GM23338 (cell line): ENCODE measurements around the gene FABP1. TPM values are rescaled to one million over a fixed set of nuclear protein-coding genes. Genes with fewer than 3 reads are reported as not detected.

Experiments used
- ATAC-seq: fragments of 200-7000 bp; cut with Tn5 transposase; 3 replicates; pipeline ENCODE4 v1.9.1; 2020
- DNase-seq: peaks from one replicate; pipeline ENCODE4 v3.0.0-alpha.2; 2015; ENCODE audit warnings: low spot score
- H2AFZ ChIP-seq: fragments of 200-600 bp; sonication (generic); 2 replicates; pipeline ENCODE4 v1.8.0; 2016; ENCODE audit warnings: antibody characterized with exemption, mild to moderate bottlenecking, moderate library complexity
- H3F3A ChIP-seq: fragments of 200-600 bp; sonication (generic); replicated peaks from 2 replicates; pipeline ENCODE4 v1.8.0; 2017; ENCODE audit warnings: antibody characterized with exemption, mixed run types, low read depth
- H3K27ac ChIP-seq: fragments of 200-600 bp; sonication (generic); 2 replicates; pipeline ENCODE4 v1.6.1; 2016; ENCODE audit warnings: low read depth
- H3K27me3 ChIP-seq: fragments of 200-600 bp; sonication (generic); 2 replicates; pipeline ENCODE4 v1.8.0; 2016; ENCODE audit warnings: mild to moderate bottlenecking, mixed run types, moderate library complexity; ENCODE audit not compliant: insufficient read depth
- H3K36me3 ChIP-seq: fragments of 200-600 bp; sonication (generic); 2 replicates; pipeline ENCODE4 v1.8.0; 2016; ENCODE audit warnings: mild to moderate bottlenecking; ENCODE audit not compliant: insufficient read depth
- H3K4me1 ChIP-seq: fragments of 200-600 bp; sonication (generic); 2 replicates; pipeline ENCODE4 v1.8.0; 2016; ENCODE audit warnings: mild to moderate bottlenecking, moderate library complexity; ENCODE audit not compliant: insufficient read depth
- H3K4me2 ChIP-seq: fragments of 200-600 bp; sonication (generic); 2 replicates; pipeline ENCODE4 v1.7.1; 2017; ENCODE audit warnings: mixed run types
- H3K4me3 ChIP-seq: fragments of 200-600 bp; sonication (generic); 2 replicates; pipeline ENCODE4 v1.6.1; 2016; ENCODE audit warnings: mixed run types
- H3K79me2 ChIP-seq: fragments of 200-600 bp; sonication (generic); replicated peaks from 2 replicates; pipeline ENCODE4 v1.8.0; 2017; ENCODE audit warnings: mild to moderate bottlenecking; ENCODE audit not compliant: insufficient read depth
- H3K9me2 ChIP-seq: fragments of 200-600 bp; sonication (generic); 2 replicates; pipeline ENCODE4 v1.8.0; 2017; ENCODE audit not compliant: insufficient read depth
- H4K20me1 ChIP-seq: fragments of 200-600 bp; sonication (generic); replicated peaks from 2 replicates; pipeline ENCODE4 v1.8.0; 2017; ENCODE audit warnings: mild to moderate bottlenecking; ENCODE audit not compliant: insufficient read depth
- H3K27ac Mint-ChIP-seq: 2 replicates; pipeline ENCODE4 v1.8.0; 2020; ENCODE audit warnings: inconsistent platforms, mild to moderate bottlenecking, moderate library complexity, mixed read lengths
- H3K27me3 Mint-ChIP-seq: 3 replicates; pipeline ENCODE4 v1.8.0; 2022; ENCODE audit warnings: low read depth, mild to moderate bottlenecking, moderate library complexity, mixed read lengths, inconsistent platforms; ENCODE audit not compliant: insufficient read depth, poor library complexity
- H3K36me3 Mint-ChIP-seq: 3 replicates; pipeline ENCODE4 v1.8.0; 2021; ENCODE audit warnings: low read depth, mild to moderate bottlenecking, inconsistent platforms, moderate library complexity, mixed read lengths
- H3K4me1 Mint-ChIP-seq: 3 replicates; pipeline ENCODE4 v1.8.0; 2020; ENCODE audit warnings: mild to moderate bottlenecking, inconsistent platforms, mixed read lengths
- H3K4me3 Mint-ChIP-seq: 3 replicates; pipeline ENCODE4 v1.8.0; 2021; ENCODE audit warnings: moderate library complexity, mild to moderate bottlenecking, inconsistent platforms, mixed read lengths
- H3K9me3 Mint-ChIP-seq: 3 replicates; pipeline ENCODE4 v1.8.0; 2020; ENCODE audit warnings: moderate library complexity, mild to moderate bottlenecking, inconsistent platforms, mixed read lengths
- CREB1 ChIP-seq: fragments of 250-450 bp; sonication (Bioruptor Pico); IDR thresholded peaks from 2 replicates; pipeline ENCODE4 v1.5.0; 2020; ENCODE audit warnings: low read depth, mild to moderate bottlenecking, moderate library complexity
- CTCF ChIP-seq, 2 experiments: fragments of 200-600 bp in 1 of 2; sonication (generic) in 1 of 2; conservative IDR thresholded peaks; 2 replicates each; pipeline versions ENCODE4 v1.5.1 to v1.6.1; 2016 to 2017; ENCODE audit warnings: antibody characterized with exemption in 2 of 2, low read depth in 2 of 2, mild to moderate bottlenecking in 2 of 2, moderate library complexity in 1 of 2
- ETS1 ChIP-seq: IDR thresholded peaks from 2 replicates; pipeline ENCODE4 v1.6.1; 2016; ENCODE audit warnings: antibody characterized with exemption
- EZH2 ChIP-seq: fragments of 200-600 bp; sonication (generic); IDR thresholded peaks from one replicate; pipeline ENCODE4 v1.8.0; 2017; ENCODE audit warnings: antibody characterized with exemption, mild to moderate bottlenecking, low read depth; ENCODE audit not compliant: unreplicated experiment
- EZH2phosphoT487 ChIP-seq: fragments of 200-600 bp; sonication (generic); IDR thresholded peaks from one replicate; pipeline ENCODE4 v1.8.1; 2018; ENCODE audit warnings: antibody characterized with exemption; ENCODE audit not compliant: unreplicated experiment
- JUNB ChIP-seq: IDR thresholded peaks from one replicate; pipeline ENCODE4 v1.6.1; 2016; ENCODE audit warnings: antibody characterized with exemption; ENCODE audit not compliant: unreplicated experiment
- NANOG ChIP-seq: IDR thresholded peaks from 2 replicates; pipeline ENCODE4 v1.6.1; 2016; ENCODE audit warnings: antibody characterized with exemption, borderline replicate concordance
- POLR2AphosphoS5 ChIP-seq: IDR thresholded peaks from 2 replicates; pipeline ENCODE4 v1.6.1; 2016; ENCODE audit warnings: antibody characterized with exemption, low read depth
- REST ChIP-seq: IDR thresholded peaks from one replicate; pipeline ENCODE4 v1.6.1; 2018; ENCODE audit warnings: antibody characterized with exemption; ENCODE audit not compliant: unreplicated experiment
- STAT1 ChIP-seq: IDR thresholded peaks from one replicate; pipeline ENCODE4 v1.6.1; 2016; ENCODE audit warnings: antibody characterized with exemption; ENCODE audit not compliant: unreplicated experiment
- ZNF114 ChIP-seq: fragments of 250-450 bp; sonication (Bioruptor Pico); IDR thresholded peaks from 2 replicates; pipeline ENCODE4 v1.5.0; 2020; ENCODE audit warnings: mild to moderate bottlenecking, moderate library complexity
- ZNF331 ChIP-seq: fragments of 250-450 bp; sonication (Bioruptor Pico); IDR thresholded peaks from 2 replicates; pipeline ENCODE4 v1.5.0; 2020; ENCODE audit warnings: low read depth, mild to moderate bottlenecking, moderate library complexity
- ZNF462 ChIP-seq: fragments of 250-450 bp; sonication (Bioruptor Pico); IDR thresholded peaks from 2 replicates; pipeline ENCODE4 v1.5.0; 2020; ENCODE audit warnings: mild to moderate bottlenecking, moderate library complexity
- polyA plus RNA-seq: library from polyadenylated mRNA; unstranded; fragments of >200 nt; fragmentation: Nextera tagmentation; extraction: Ambion mirVana; gene quantifications from 2 replicates; pipeline ENCODE4 v1.2.1, GENCODE V29; 2016
- total RNA-seq: library from RNA; depleted of rRNA; stranded (reverse); fragments of >200 nt; shearing (Covaris generic); gene quantifications from 2 replicates; pipeline ENCODE4 v1.2.3, GENCODE V29; 2014

FABP1 gene
- total and polyA plus RNA-seq, 2 experiments from 2014 or later: not detected

GRCh38 chr2:88121678-88122077 is 6.2 kb downstream of the FABP1 start:
- TF ChIP-seq STAT1 (no peak), ZNF331 (CRISPR knock-in tag) (no peak), EZH2 (no peak), NANOG (no peak), ZNF114 (CRISPR knock-in tag) (no peak), ETS1 (no peak), CTCF (conservative IDR thresholded peaks at IDR 0.05; ENCODE audit: low read depth in 2 of 2) (no peak), ZNF462 (no peak), JUNB (no peak), CREB1 (CRISPR knock-in tag) (no peak), POLR2AphosphoS5 (no peak), REST (no peak), EZH2phosphoT487 (no peak)
- no peaks in the 10 kb centered on the region for H3F3A ChIP-seq
- H3K27me3 Mint-ChIP-seq: peaks cover 2% of the 10 kb centered on the region
- no peaks in the 10 kb centered on the region; the same call in 2 of the 3 replicates for H3K4me1 Mint-ChIP-seq
- no peaks in the 10 kb centered on the region for H3K36me3 ChIP-seq
- no peaks in the 10 kb centered on the region for H3K27me3 ChIP-seq
- no peaks in the 10 kb centered on the region for H3K9me3 Mint-ChIP-seq
- H3K4me3 Mint-ChIP-seq: no peak overlapping the region
- no peak overlapping the region for H3K27ac ChIP-seq
- DNase-seq: no peak
- no peak overlapping the region for H3K4me3 ChIP-seq
- no peak for ATAC-seq
- H3K27ac Mint-ChIP-seq: no peak overlapping the region
- no peaks in the 10 kb centered on the region for H3K4me1 ChIP-seq
- H4K20me1 ChIP-seq: no peaks in the 10 kb centered on the region
- no peak overlapping the region for H2AFZ ChIP-seq
- H3K36me3 Mint-ChIP-seq: no peaks in the 10 kb centered on the region; the same call in 2 of the 3 replicates
- no peak overlapping the region for H3K4me2 ChIP-seq
- H3K79me2 ChIP-seq: no peaks in the 10 kb centered on the region
- 0 out of 2 replicates have a peak, but pooled peaks cover 5% of the 10 kb centered on the region for H3K9me2 ChIP-seq
